Activated CD8-positive, alpha-beta memory T cell treated with anti-CD3 and anti-CD28 coated beads for 36 hours (primary cell): ENCODE data around the gene RAB13. TPM values are rescaled to one million over a fixed set of nuclear protein-coding genes. Genes with fewer than 3 reads are reported as not detected.
"Not testable (repeated sequence)": the region's sequence is repeated elsewhere in the genome, so short reads cannot be mapped to it uniquely, and the experiment has no call there.

Experiments
- CTCF ChIA-PET: fragments of 350-600 bp; sonication (Branson Sonifier 250); formaldehyde crosslinking; loops from one replicate; lab custom pipeline; 2021; ENCODE audit warnings: antibody characterized with exemption; lab: Charles Lee
- POLR2A ChIA-PET: fragments of 350-600 bp; sonication (Branson Sonifier 250); formaldehyde crosslinking; loops from one replicate; lab custom pipeline; 2021; ENCODE audit warnings: antibody characterized with exemption; lab: Charles Lee
- total RNA-seq, 2 experiments: library from RNA; stranded (reverse); gene quantifications; one replicate each; pipeline ENCODE4 v1.2.3, GENCODE V29; 2021

The RAB13 gene
- total RNA-seq, 2 experiments from 2014 or later = 15.5 to 16.6 TPM

- POLR2A ChIA-PET = interaction anchor here (0.5 to 1.8 kb wide), 2 partner anchors 8 to 163 kb away, joined by 4 to 9 read pairs; partner anchors contain the start of gene JTB
- CTCF ChIA-PET = interaction anchor here (0.7 to 4.8 kb wide), 9 partner anchors 8 to 307 kb away, joined by 3 to 47 read pairs (median 17); partner anchors contain the start of genes CREB3L4, DENND4B, JTB and NPR1
These were observed 712 bp downstream of the RAB13 start for GRCh38 chr1:153985341-153985912.

GRCh38 chr1:153984123-153984894 is 1.8 kb downstream of the RAB13 start:
- CTCF ChIA-PET = interaction anchor here (0.6 to 4.8 kb wide), 7 partner anchors 7 to 407 kb away, joined by 3 to 47 read pairs (median 18); partner anchors contain the start of genes DENND4B, JTB and SLC39A1
- POLR2A ChIA-PET = interaction anchor here (0.5 kb wide), 1 partner anchor 162 kb away, joined by 4 read pairs; no protein-coding TSS in a partner anchor

GRCh38 chr1:153981735-153982134 is 4.4 kb downstream of the RAB13 start:
- POLR2A ChIA-PET = not testable (repeated sequence)

GRCh38 chr1:153979091-153979490 is 7.0 kb downstream of the RAB13 start:
- POLR2A ChIA-PET = interaction anchor here (0.6 to 3.5 kb wide), 3 partner anchors 12 to 110 kb away, joined by 3 to 21 read pairs (median 3); partner anchors contain the start of gene RPS27

More at GRCh38 chr1:153981735-153982134, 4.4 kb downstream of the RAB13 start:
- CTCF ChIA-PET = not testable (repeated sequence)

GRCh38 chr1:153978274-153978909 is 7.7 kb downstream of the RAB13 start:
- ChIA-PET CTCF (interaction anchor here (1.2 to 4.7 kb wide), 6 partner anchors 9 to 187 kb away, joined by 3 to 33 read pairs (median 4); partner anchors contain the start of genes CREB3L4, CRTC2, RAB13 and RPS27), POLR2A (interaction anchor here (0.6 to 3.7 kb wide), 9 partner anchors 8 to 150 kb away, joined by 3 to 37 read pairs (median 8); partner anchors contain the start of genes CREB3L4, DENND4B, RAB13 and RPS27)

More at GRCh38 chr1:153979091-153979490, 7.0 kb downstream of the RAB13 start:
- CTCF ChIA-PET = interaction anchor here (2.7 to 4.7 kb wide), 2 partner anchors 8 to 12 kb away, joined by 21 to 33 read pairs; partner anchors contain the start of genes CREB3L4 and RAB13

GRCh38 chr1:153977250-153978240 is 8.6 kb downstream of the RAB13 start, which contains the start of gene JTB:
Gene JTB, minus strand, starts transcription at chr1:153977674. Its CDS starts 422 bp downstream, at chr1:153977252.
- POLR2A ChIA-PET = interaction anchor here (0.7 to 3.7 kb wide), 10 partner anchors 9 to 149 kb away, joined by 3 to 37 read pairs (median 6); partner anchors contain the start of genes CREB3L4, DENND4B, GATAD2B and RAB13
- CTCF ChIA-PET = interaction anchor here (0.6 to 4.7 kb wide), 9 partner anchors 9 to 320 kb away, joined by 3 to 33 read pairs (median 5); partner anchors contain the start of genes CREB3L4, CRTC2, DENND4B and RAB13

GRCh38 chr1:153976819-153977249 is 9.3 kb downstream of the RAB13 start:
- ChIA-PET CTCF (interaction anchor here (0.6 to 4.7 kb wide), 7 partner anchors 10 to 321 kb away, joined by 3 to 33 read pairs (median 5); partner anchors contain the start of genes CREB3L4, RAB13, RPS27 and SLC39A1), POLR2A (interaction anchor here (1.0 to 3.7 kb wide), 7 partner anchors 10 to 54 kb away, joined by 3 to 37 read pairs (median 8); partner anchors contain the start of genes CREB3L4, GATAD2B, RAB13 and RPS27)

- ChIA-PET POLR2A (no interaction called here), CTCF (interaction anchor here (0.6 to 2.2 kb wide), 3 partner anchors 13 to 27 kb away, joined by 3 to 5 read pairs (median 4); partner anchors contain the start of genes DENND4B and RAB13)
These were observed 12.6 kb downstream of the RAB13 start for GRCh38 chr1:153973525-153973924.

GRCh38 chr1:153973071-153973470 is 13.1 kb downstream of the RAB13 start:
- CTCF ChIA-PET = interaction anchor here (0.6 to 2.2 kb wide), 3 partner anchors 14 to 26 kb away, joined by 3 to 5 read pairs (median 4); partner anchors contain the start of genes DENND4B and RAB13
- POLR2A ChIA-PET = no interaction called here

GRCh38 chr1:153970346-153970745 is 15.8 kb downstream of the RAB13 start:
- ChIA-PET POLR2A (no interaction called here), CTCF (interaction anchor here (0.7 to 1.0 kb wide), 2 partner anchors 24 to 384 kb away, joined by 3 to 6 read pairs; no protein-coding TSS in a partner anchor)

GRCh38 chr1:153968972-153969371 is 17.2 kb downstream of the RAB13 start:
- CTCF ChIA-PET = interaction anchor here (4.1 kb wide), 2 partner anchors 18 to 22 kb away, joined by 17 to 31 read pairs; partner anchors contain the start of genes DENND4B and RAB13
- POLR2A ChIA-PET = interaction anchor here (0.8 to 1.0 kb wide), 2 partner anchors 23 to 335 kb away, joined by 3 read pairs; partner anchors contain the start of genes CHTOP and DENND4B

GRCh38 chr1:153968408-153968807 is 17.7 kb downstream of the RAB13 start:
- CTCF ChIA-PET = interaction anchor here (2.8 to 4.1 kb wide), 3 partner anchors 9 to 21 kb away, joined by 17 to 31 read pairs (median 21); partner anchors contain the start of genes DENND4B, JTB and RAB13
- POLR2A ChIA-PET = interaction anchor here (0.8 to 3.8 kb wide), 4 partner anchors 8 to 334 kb away, joined by 3 to 37 read pairs (median 13); partner anchors contain the start of genes CHTOP, DENND4B, JTB and RPS27

- POLR2A ChIA-PET = interaction anchor here (0.8 to 3.8 kb wide), 7 partner anchors 9 to 334 kb away, joined by 3 to 37 read pairs (median 4); partner anchors contain the start of genes CHTOP, CRTC2, DENND4B and JTB
These were observed 18.2 kb downstream of the RAB13 start for GRCh38 chr1:153968000-153968363.

GRCh38 chr1:153967107-153967999 is 18.8 kb downstream of the RAB13 start, which contains the start of gene CREB3L4:
Gene CREB3L4, plus strand, starts transcription at chr1:153967902. Its CDS starts 624 bp downstream, at chr1:153968526.
- CTCF ChIA-PET = interaction anchor here (0.8 to 4.1 kb wide), 11 partner anchors 9 to 289 kb away, joined by 3 to 31 read pairs (median 5); partner anchors contain the start of genes CRTC2, DENND4B, JTB and NPR1
- POLR2A ChIA-PET = interaction anchor here (0.6 to 3.8 kb wide), 10 partner anchors 9 to 334 kb away, joined by 3 to 37 read pairs (median 6); partner anchors contain the start of genes CHTOP, CRTC2, DENND4B and JTB

More at GRCh38 chr1:153968000-153968363, 18.2 kb downstream of the RAB13 start:
- CTCF ChIA-PET = interaction anchor here (1.0 to 4.1 kb wide), 8 partner anchors 10 to 290 kb away, joined by 3 to 31 read pairs (median 8); partner anchors contain the start of genes CRTC2, DENND4B, JTB and NPR1
